GM20000 (cell line): ENCODE data around the gene SLC4A1AP.

ENCODE experiments used
- DNase-seq: peaks from one replicate; pipeline ENCODE4 v3.0.0; 2012; ENCODE audit warnings: low spot score
- TF ChIP-seq, protein P1 (sequence below): IDR thresholded peaks from 2 replicates; pipeline ENCODE4 v1.5.1; 2012; ENCODE audit warnings: mild to moderate bottlenecking, control low read depth; ENCODE audit errors: extremely low read depth, missing control alignments

The SLC4A1AP gene

DNA sequence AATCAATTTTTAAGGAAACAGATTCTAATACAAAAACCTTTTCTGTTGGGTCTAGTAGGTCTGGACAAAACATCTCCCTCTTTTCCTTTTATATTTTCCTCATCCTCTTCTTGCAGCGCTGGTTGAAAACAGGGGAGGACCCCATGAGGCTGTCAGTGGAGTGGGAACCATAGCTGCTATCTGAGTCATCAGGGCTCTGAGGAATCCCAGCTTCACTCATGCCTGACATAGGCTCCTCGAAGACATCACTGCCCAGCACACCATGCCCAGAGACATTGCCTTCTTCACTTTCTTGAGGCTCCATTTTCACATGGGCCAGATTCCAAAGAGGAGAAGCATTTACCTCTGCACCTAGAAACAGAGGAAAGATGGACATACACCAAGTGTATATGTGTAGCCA lies 10.3 kb upstream of the SLC4A1AP start:
- DNase-seq: no peak
- TF ChIP-seq, protein P1, sequence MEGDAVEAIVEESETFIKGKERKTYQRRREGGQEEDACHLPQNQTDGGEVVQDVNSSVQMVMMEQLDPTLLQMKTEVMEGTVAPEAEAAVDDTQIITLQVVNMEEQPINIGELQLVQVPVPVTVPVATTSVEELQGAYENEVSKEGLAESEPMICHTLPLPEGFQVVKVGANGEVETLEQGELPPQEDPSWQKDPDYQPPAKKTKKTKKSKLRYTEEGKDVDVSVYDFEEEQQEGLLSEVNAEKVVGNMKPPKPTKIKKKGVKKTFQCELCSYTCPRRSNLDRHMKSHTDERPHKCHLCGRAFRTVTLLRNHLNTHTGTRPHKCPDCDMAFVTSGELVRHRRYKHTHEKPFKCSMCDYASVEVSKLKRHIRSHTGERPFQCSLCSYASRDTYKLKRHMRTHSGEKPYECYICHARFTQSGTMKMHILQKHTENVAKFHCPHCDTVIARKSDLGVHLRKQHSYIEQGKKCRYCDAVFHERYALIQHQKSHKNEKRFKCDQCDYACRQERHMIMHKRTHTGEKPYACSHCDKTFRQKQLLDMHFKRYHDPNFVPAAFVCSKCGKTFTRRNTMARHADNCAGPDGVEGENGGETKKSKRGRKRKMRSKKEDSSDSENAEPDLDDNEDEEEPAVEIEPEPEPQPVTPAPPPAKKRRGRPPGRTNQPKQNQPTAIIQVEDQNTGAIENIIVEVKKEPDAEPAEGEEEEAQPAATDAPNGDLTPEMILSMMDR: no peak

DNA sequence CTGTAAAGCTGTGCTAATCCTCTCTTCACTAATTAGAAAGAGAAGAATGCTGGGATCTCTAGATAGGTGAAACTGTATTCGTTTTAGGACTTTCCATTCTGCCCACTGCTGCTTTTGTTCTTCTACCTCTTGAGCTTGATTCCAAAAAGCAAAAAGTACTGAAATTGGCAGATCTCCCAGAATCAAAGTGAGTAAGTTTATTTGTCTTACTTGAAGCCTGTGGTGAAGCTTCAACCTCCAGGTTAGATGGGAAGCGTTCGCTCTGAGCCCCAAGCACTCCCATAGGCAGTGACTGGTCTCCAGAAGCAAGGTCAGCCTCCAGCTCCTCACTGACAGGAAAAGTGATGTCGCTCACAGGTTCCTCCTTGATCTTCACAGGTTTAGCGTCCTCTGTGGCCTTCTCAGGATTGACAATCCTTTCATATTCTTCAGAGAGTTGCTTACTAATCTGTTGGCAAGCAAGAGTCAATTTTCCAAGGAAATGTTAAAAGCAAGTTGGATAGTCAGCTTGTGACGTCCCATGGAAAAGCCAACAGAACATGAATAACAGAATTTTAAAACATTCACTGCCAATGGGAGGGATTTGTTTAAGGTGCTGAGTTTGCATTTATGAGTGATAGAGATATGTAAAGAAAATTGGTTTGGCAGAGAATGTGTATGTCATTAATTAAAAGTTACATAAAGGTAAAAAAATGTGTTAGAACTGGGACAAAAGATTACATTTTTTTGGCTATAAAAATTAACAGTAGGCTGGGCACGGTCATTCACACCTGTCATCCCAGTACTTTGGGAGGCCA lies 8.3 kb upstream of the SLC4A1AP start:
- no peak for DNase-seq
- TF ChIP-seq, protein P1: no peak

DNA sequence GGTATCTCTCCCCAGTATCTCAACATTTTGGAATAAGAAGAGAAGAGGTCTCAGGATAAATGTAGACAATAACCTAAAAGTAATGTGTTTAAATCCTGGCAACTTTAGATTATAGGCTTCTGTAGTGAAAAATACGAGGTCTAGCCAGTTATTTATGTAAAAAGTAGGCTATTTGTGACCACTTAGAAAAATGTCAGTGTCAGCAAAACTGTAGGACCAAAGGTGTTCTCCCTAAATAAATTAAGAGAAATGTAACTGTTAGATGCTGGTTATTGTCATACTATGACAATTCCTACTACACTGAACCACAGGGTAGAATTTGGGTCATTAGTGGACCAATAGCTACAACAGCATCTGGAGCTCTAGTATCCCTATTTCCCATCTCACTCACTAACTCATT lies 2.3 kb upstream of the SLC4A1AP start:
- TF ChIP-seq, protein P1: no peak
- no peak for DNase-seq

DNA sequence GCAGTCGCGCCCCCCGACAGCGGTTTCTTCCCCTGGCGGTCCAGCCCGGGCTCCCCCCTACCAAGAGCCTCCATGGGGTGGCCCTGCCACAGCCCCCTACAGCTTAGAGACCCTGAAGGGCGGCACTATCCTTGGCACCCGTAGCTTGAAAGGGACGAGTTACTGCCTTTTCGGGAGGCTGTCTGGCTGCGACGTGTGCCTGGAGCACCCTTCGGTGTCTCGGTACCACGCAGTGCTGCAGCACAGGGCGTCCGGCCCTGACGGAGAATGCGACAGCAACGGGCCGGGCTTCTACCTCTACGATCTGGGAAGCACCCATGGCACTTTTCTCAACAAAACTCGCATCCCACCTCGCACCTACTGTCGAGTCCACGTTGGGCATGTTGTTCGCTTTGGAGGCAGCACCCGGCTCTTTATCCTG lies 475 bp downstream of the SLC4A1AP start:
- TF ChIP-seq, protein P1: no peak
- DNase-seq: peak; percentile 5

DNA sequence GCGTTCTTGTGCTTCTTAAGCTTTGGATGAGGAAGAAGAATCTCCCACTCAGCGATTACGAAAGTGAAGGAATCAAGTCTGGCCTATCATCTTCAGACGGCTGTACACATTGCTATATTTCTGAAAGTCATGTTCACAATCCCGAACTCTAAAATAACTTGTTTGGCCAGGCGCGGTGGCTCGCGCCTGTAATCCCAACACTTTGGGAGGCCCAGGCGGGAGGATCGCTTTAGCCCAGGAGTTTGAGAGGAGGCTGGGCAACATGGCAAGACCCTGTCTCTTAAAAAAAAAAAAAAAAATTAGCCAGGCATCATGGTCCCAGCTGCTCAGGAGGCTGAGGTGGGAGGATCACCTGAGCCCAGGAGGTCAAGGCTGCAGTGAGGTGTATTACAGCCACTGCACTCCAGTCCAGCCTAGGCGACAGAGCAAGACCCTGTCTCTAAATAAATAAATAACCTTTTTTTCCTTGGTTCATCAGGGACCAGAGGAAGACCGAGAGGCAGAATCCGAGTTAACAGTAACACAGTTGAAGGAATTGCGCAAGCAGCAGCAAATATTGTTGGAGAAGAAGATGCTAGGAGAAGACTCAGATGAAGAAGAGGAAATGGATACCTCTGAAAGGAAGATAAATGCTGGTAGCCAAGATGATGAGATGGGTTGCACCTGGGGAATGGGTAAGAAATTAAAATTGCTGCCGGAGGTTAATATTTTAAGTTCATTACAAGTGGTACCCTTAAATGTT lies 1.1 kb downstream of the SLC4A1AP start:
- no peak for DNase-seq
- TF ChIP-seq, protein P1: no peak

DNA sequence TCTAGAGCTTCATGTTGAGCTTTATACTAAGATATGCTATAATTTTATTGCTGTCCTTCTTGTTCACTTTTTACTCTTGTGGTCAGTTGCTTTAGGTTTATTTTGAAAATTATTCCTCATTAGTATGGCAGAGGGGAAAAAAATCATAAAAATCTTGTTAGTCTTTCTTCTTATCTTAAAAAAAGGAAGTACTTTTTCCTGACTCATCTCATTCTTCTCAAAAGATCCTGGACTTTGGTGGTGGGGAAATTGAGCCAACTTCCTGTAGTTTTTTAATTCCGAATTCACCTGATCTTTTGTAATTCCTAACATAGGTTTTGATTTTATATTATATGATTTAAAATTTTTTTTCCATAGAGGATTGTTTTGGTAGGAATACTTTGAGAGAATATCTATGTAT lies 3.8 kb downstream of the SLC4A1AP start:
- TF ChIP-seq, protein P1: no peak
- no peak for DNase-seq

DNA sequence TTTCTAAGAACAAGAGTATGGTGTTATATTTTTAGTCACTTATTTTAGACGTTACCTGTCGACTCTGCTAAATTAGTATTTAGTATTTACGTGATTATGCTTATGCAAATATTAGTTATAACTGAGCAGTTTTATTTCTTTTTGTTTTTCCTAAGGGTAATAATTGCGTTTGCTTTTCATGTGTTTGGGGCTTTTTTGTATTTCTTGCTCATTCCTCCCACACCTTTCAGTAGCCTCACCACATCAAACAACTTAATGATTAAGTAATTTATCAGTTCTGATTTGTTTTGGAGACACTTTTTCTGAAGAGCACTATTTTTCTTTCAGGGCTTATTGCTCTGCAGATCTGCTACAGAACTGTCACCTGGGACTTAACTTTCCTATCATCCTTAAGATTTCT lies 7.5 kb downstream of the SLC4A1AP start:
- TF ChIP-seq, protein P1: no peak
- DNase-seq: no peak
